H1 (cell line): ENCODE results near the gene LHCGR. TPM values are rescaled to one million over a fixed set of nuclear protein-coding genes. Genes with fewer than 3 reads are reported as not detected.

Experiments used
- CTCF ChIA-PET: fragments of 300-600 bp; sonication (Branson Sonifier 250); formaldehyde crosslinking; loops from one replicate; lab custom pipeline; 2021; ENCODE audit not compliant: partially characterized antibody; lab: Charles Lee
- POLR2A ChIA-PET: fragments of 300-600 bp; sonication (Branson Sonifier 250); formaldehyde crosslinking; loops from one replicate; lab custom pipeline; 2021; ENCODE audit warnings: inconsistent platforms; ENCODE audit not compliant: partially characterized antibody; lab: Charles Lee
- DNase-seq, 2 experiments: peaks; one replicate each; pipeline versions ENCODE4 v3.0.0 to v3.0.0-alpha.2; 2010 to 2022; ENCODE audit warnings: low spot score in 2 of 2, low read depth in 1 of 2, mixed read lengths in 1 of 2
- FAIRE-seq: peaks from 2 replicates; lab custom pipeline; 2011; peaks lifted over from hg19 to GRCh38; lab: Jason Lieb, UNC
- H2AFZ ChIP-seq: 2 replicates; pipeline ENCODE4 v1.8.1; 2012; ENCODE audit warnings: low read length, inconsistent platforms
- H2AK5ac ChIP-seq: 2 replicates; pipeline ENCODE4 v1.6.1; 2013; ENCODE audit warnings: low read depth, low read length
- H2BK120ac ChIP-seq: replicated peaks from 2 replicates; pipeline ENCODE3; 2013; ENCODE audit warnings: low read depth, low read length, inconsistent platforms
- H2BK12ac ChIP-seq: 2 replicates; pipeline ENCODE4 v1.6.1; 2013; ENCODE audit warnings: low read depth, low read length
- H2BK15ac ChIP-seq: 2 replicates; pipeline ENCODE4 v1.6.1; 2013; ENCODE audit warnings: low read length
- H2BK20ac ChIP-seq: 2 replicates; pipeline ENCODE4 v1.6.1; 2013; ENCODE audit warnings: low read length
- H2BK5ac ChIP-seq: 2 replicates; pipeline ENCODE4 v1.6.1; 2013; ENCODE audit warnings: low read depth, low read length
- H3K14ac ChIP-seq: 2 replicates; pipeline ENCODE4 v1.6.1; 2013; ENCODE audit warnings: inconsistent platforms; ENCODE audit not compliant: insufficient read length
- H3K18ac ChIP-seq: 2 replicates; pipeline ENCODE4 v1.6.1; 2013; ENCODE audit warnings: low read length; ENCODE audit errors: extremely low read depth
- H3K23ac ChIP-seq: 2 replicates; pipeline ENCODE4 v1.6.1; 2013; ENCODE audit warnings: inconsistent platforms; ENCODE audit not compliant: insufficient read length
- H3K23me2 ChIP-seq: 2 replicates; pipeline ENCODE4 v1.6.1; 2013; ENCODE audit warnings: low read depth, low read length
- H3K27ac ChIP-seq: 2 replicates; pipeline ENCODE4 v1.6.1; 2011; ENCODE audit warnings: low read depth, low read length, inconsistent platforms
- H3K27me3 ChIP-seq, 4 experiments: replicated peaks in 1 of 4; 1 replicate in 1 of 4; 2 replicates in 3 of 4; pipeline versions ENCODE4 v1.6.1 to v1.8.1; 2011 to 2013; ENCODE audit warnings: low read length in 3 of 4, mild to moderate bottlenecking in 3 of 4, inconsistent platforms in 2 of 4, mixed read lengths in 2 of 4, moderate library complexity in 1 of 4; ENCODE audit not compliant: control insufficient read depth in 3 of 4, insufficient read depth in 3 of 4; ENCODE audit errors: extremely low read depth in 1 of 4
- H3K36me3 ChIP-seq, 4 experiments: 2 replicates each; pipeline versions ENCODE4 v1.6.1 to v1.8.1; 2011 to 2013; ENCODE audit warnings: mild to moderate bottlenecking in 4 of 4, low read length in 3 of 4, moderate library complexity in 2 of 4, control low read depth in 1 of 4, inconsistent platforms in 1 of 4; ENCODE audit not compliant: insufficient read depth in 4 of 4, control insufficient read depth in 2 of 4
- H3K4ac ChIP-seq: replicated peaks from 2 replicates; pipeline ENCODE3; 2013; ENCODE audit warnings: low read length, low read depth, mixed read lengths, inconsistent platforms; ENCODE audit not compliant: insufficient read length
- H3K4me1 ChIP-seq, 4 experiments: replicated peaks in 1 of 4; 1 replicate in 1 of 4; 2 replicates in 3 of 4; pipeline versions ENCODE4 v1.6.1 to v1.8.1; 2011 to 2013; ENCODE audit warnings: low read length in 3 of 4, inconsistent platforms in 2 of 4, mixed read lengths in 1 of 4; ENCODE audit not compliant: insufficient read depth in 4 of 4, control insufficient read depth in 3 of 4
- H3K4me2 ChIP-seq, 2 experiments: 2 replicates each; pipeline versions ENCODE4 v1.6.1 to v1.8.1; 2011 to 2013; ENCODE audit warnings: low read depth in 2 of 2, low read length in 2 of 2, control low read depth in 1 of 2, inconsistent platforms in 1 of 2, mild to moderate bottlenecking in 1 of 2; ENCODE audit not compliant: insufficient read depth in 1 of 2
- H3K4me3 ChIP-seq, 4 experiments: fragments of 200-600, 300-600 bp in 1 of 4; sonication (generic), shearing (Covaris generic), sonication (Bioruptor Twin) in 1 of 4; 2 replicates each; pipeline versions ENCODE4 v1.5.1 to v1.8.1; 2011 to 2016; ENCODE audit warnings: low read length in 4 of 4, low read depth in 3 of 4, control low read depth in 2 of 4, inconsistent platforms in 2 of 4, mild to moderate bottlenecking in 2 of 4, mixed read lengths in 1 of 4, moderate library complexity in 1 of 4; ENCODE audit not compliant: insufficient read depth in 2 of 4; ENCODE audit errors: extremely low read depth in 1 of 4
- H3K56ac ChIP-seq: replicated peaks from 2 replicates; pipeline ENCODE3; 2013; ENCODE audit warnings: low read depth, mild to moderate bottlenecking, mixed read lengths, low read length, inconsistent platforms; ENCODE audit not compliant: insufficient read length
- H3K79me1 ChIP-seq: 2 replicates; pipeline ENCODE4 v1.6.1; 2013; ENCODE audit warnings: low read depth, low read length, control low read depth
- H3K79me2 ChIP-seq, 2 experiments: 2 replicates each; pipeline versions ENCODE4 v1.6.1 to v1.8.1; 2012 to 2013; ENCODE audit warnings: low read length in 2 of 2, mild to moderate bottlenecking in 2 of 2, inconsistent platforms in 1 of 2; ENCODE audit not compliant: insufficient read depth in 2 of 2, control insufficient read depth in 1 of 2
- H3K9ac ChIP-seq, 4 experiments: replicated peaks in 1 of 4; 1 replicate in 1 of 4; 2 replicates in 3 of 4; pipeline versions ENCODE4 v1.6.1 to v1.8.1; 2011 to 2013; ENCODE audit warnings: low read depth in 3 of 4, low read length in 3 of 4, control low read depth in 2 of 4, mild to moderate bottlenecking in 2 of 4, moderate library complexity in 2 of 4, inconsistent platforms in 1 of 4; ENCODE audit errors: extremely low read depth in 1 of 4
- H3K9me3 ChIP-seq, 2 experiments: 2 replicates each; pipeline versions ENCODE4 v1.6.1 to v1.8.1; 2012 to 2013; ENCODE audit warnings: mild to moderate bottlenecking in 2 of 2, moderate library complexity in 2 of 2, control low read depth in 1 of 2, inconsistent platforms in 1 of 2, low read depth in 1 of 2, low read length in 1 of 2, mixed read lengths in 1 of 2; ENCODE audit not compliant: insufficient read depth in 2 of 2
- H4K20me1 ChIP-seq, 2 experiments: replicated peaks in 1 of 2; 2 replicates each; pipeline versions ENCODE3 to v1.8.1; 2011 to 2013; ENCODE audit warnings: inconsistent platforms in 2 of 2, low read length in 2 of 2, mild to moderate bottlenecking in 1 of 2; ENCODE audit not compliant: insufficient read depth in 2 of 2, control insufficient read depth in 1 of 2
- H4K5ac ChIP-seq: 2 replicates; pipeline ENCODE4 v1.6.1; 2013; ENCODE audit warnings: low read length, low read depth, mixed read lengths, inconsistent platforms; ENCODE audit not compliant: insufficient read length
- H4K8ac ChIP-seq: 2 replicates; pipeline ENCODE4 v1.8.0; 2013; ENCODE audit warnings: mild to moderate bottlenecking, moderate library complexity, low read length, inconsistent platforms; ENCODE audit not compliant: insufficient read depth; ENCODE audit errors: extremely low read depth
- H4K91ac ChIP-seq: replicated peaks from 2 replicates; pipeline ENCODE3; 2013; ENCODE audit warnings: low read length, mixed read lengths, inconsistent platforms; ENCODE audit not compliant: insufficient read length
- BCL11A ChIP-seq, 2 experiments: IDR thresholded peaks; one replicate each; pipeline ENCODE4 v1.6.1; 2011; ENCODE audit warnings: low read depth in 2 of 2, low read length in 2 of 2, mild to moderate bottlenecking in 2 of 2
- CBX8 ChIP-seq: fragments of 300-800, 300-1000 bp; sonication (generic); IDR thresholded peaks from 2 replicates; pipeline ENCODE4 v1.7.1; 2016; ENCODE audit warnings: low read depth, low read length, borderline replicate concordance
- CEBPB ChIP-seq: IDR thresholded peaks from 2 replicates; pipeline ENCODE4 v1.6.1; 2012; ENCODE audit warnings: low read depth, low read length
- EGR1 ChIP-seq: IDR thresholded peaks from 2 replicates; pipeline ENCODE4 v1.6.1; 2011; ENCODE audit warnings: low read depth, low read length, borderline replicate concordance
- EZH2 ChIP-seq: fragments of 200-600 bp; sonication (generic); IDR thresholded peaks from 2 replicates; pipeline ENCODE4 v1.7.1; 2012; ENCODE audit warnings: low read depth, mild to moderate bottlenecking, moderate library complexity, low read length, inconsistent platforms; ENCODE audit not compliant: severe bottlenecking
- JUND ChIP-seq: IDR thresholded peaks from 2 replicates; pipeline ENCODE4 v1.6.1; 2011; ENCODE audit warnings: mild to moderate bottlenecking, improper control_type of control experiment, low read length
- KDM5A ChIP-seq: fragments of 200-600 bp; IDR thresholded peaks from 2 replicates; pipeline ENCODE4 v1.7.1; 2012; ENCODE audit warnings: mild to moderate bottlenecking, low read length, inconsistent platforms, mixed read lengths
- MAFK ChIP-seq: IDR thresholded peaks from 2 replicates; pipeline ENCODE4 v1.6.1; 2012; ENCODE audit warnings: low read depth, mild to moderate bottlenecking, improper control_type of control experiment, low read length
- PHF8 ChIP-seq: fragments of 200-600 bp; sonication (generic); conservative IDR thresholded peaks from 2 replicates; pipeline ENCODE4 v1.7.1; 2012; ENCODE audit warnings: low read depth, mild to moderate bottlenecking, inconsistent platforms, low read length, moderate library complexity
- RBBP5 ChIP-seq: IDR thresholded peaks from 2 replicates; pipeline ENCODE4 v1.7.1; 2012; ENCODE audit warnings: low read depth, mild to moderate bottlenecking, inconsistent platforms, low read length, moderate library complexity, borderline replicate concordance
- SP2 ChIP-seq: IDR thresholded peaks from 2 replicates; pipeline ENCODE4 v1.6.1; 2012; ENCODE audit warnings: mild to moderate bottlenecking, low read length, inconsistent platforms
- SP4 ChIP-seq: IDR thresholded peaks from 2 replicates; pipeline ENCODE4 v1.6.1; 2012; ENCODE audit warnings: low read length, inconsistent platforms
- TBP ChIP-seq: IDR thresholded peaks from 2 replicates; pipeline ENCODE4 v1.6.1; 2011; ENCODE audit warnings: low read depth, low read length, improper control_type of control experiment
- WGBS, 2 experiments: shearing (Covaris generic) in 1 of 2; methylation state at CpG; one replicate each; pipeline versions ENCODE4 v1.1.6 to v1.1.7; 2013 to 2015; ENCODE audit warnings: low lambda C conversion rate in 2 of 2, mixed read lengths in 2 of 2, inconsistent platforms in 1 of 2, low coverage in 1 of 2, missing lambda C conversion rate in 1 of 2; ENCODE audit not compliant: insufficient replicate concordance in 2 of 2, insufficient coverage in 1 of 2, insufficient read length in 1 of 2; ENCODE audit errors: extremely low coverage in 1 of 2, missing lambda C conversion rate in 1 of 2; 5-methylcytosine and 5-hydroxymethylcytosine counted together
- polyA plus RNA-seq, 7 experiments: library from polyadenylated mRNA; depleted of rRNA in 3 of 7; stranded (reverse) in 5 of 7; unstranded in 2 of 7; fragments of >200 nt in 5 of 7; fragments of 200-250 nt in 2 of 7; gene quantifications; 1 replicate in 5 of 7; 2 replicates in 1 of 7; 4 replicates in 1 of 7; pipeline versions ENCODE4 v1.2.1 to v1.2.3, GENCODE V29; 2011 to 2013; ENCODE audit warnings: missing spikeins in 2 of 7, mixed read lengths in 2 of 7
- total RNA-seq: library from RNA; stranded (reverse); fragmentation: NEBNext Ultra II Directional; extraction: Animal tissue kit (Norgen Biotek cat#: 25700); gene quantifications from 2 replicates; pipeline ENCODE4 v1.2.1, GENCODE V29; 2021

LHCGR gene
- total and polyA plus RNA-seq, 2 of the 8 experiments (the other 6 are each of a cell fraction or from before 2014, with no cell fraction given): 0.30 to 0.73 TPM

- no peaks in the 10 kb centered on the region for H3K79me2 ChIP-seq
- peaks cover 2 to 7% (median 5%) of the 10 kb centered on the region in 4 experiments; a peak in 6 of 7 replicates for H3K4me1 ChIP-seq
- no peak overlapping the region for H3K27ac ChIP-seq
These were observed 27.2 kb downstream of the LHCGR start for GRCh38 chr2:48728295-48728694.

More at GRCh38 chr2:48728295-48728694, 27.2 kb downstream of the LHCGR start:
- no peak overlapping the region for H3K4me3 ChIP-seq
- no peaks in the 10 kb centered on the region for H3K9me3 ChIP-seq
- WGBS, 2 experiments: 89% methylated on average over 2 of the region's 2 CpGs; no CpG with 5 or more reads in 1 of the 2 experiments
- H2AFZ ChIP-seq: no peak overlapping the region
- H4K5ac ChIP-seq: no peak overlapping the region
- H3K79me1 ChIP-seq: no peaks in the 10 kb centered on the region
- no peak overlapping the region for H3K14ac ChIP-seq
- H3K9ac ChIP-seq: no peak overlapping the region
- H3K27me3 ChIP-seq: no peaks in the 10 kb centered on the region
- FAIRE-seq: no peak
- H3K23ac ChIP-seq: no peak overlapping the region
- no peak overlapping the region for H3K18ac ChIP-seq
- H4K8ac ChIP-seq: no peak overlapping the region
- H2BK20ac ChIP-seq: no peak overlapping the region
- TF ChIP-seq CBX8 (no peak), EZH2 (no peak), BCL11A (IDR thresholded peaks at IDR 0.05; ENCODE audit: low read depth in 2 of 2, low read length in 2 of 2) (no peak), SP2 (no peak), SP4 (no peak), KDM5A (no peak), CEBPB (no peak), JUND (no peak), MAFK (no peak), RBBP5 (no peak), TBP (no peak), PHF8 (no peak), EGR1 (no peak)
- no peak for DNase-seq
- H4K91ac ChIP-seq: no peak overlapping the region
- no peaks in the 10 kb centered on the region for H4K20me1 ChIP-seq
- ChIA-PET CTCF (interaction anchor here (0.7 to 3.3 kb wide), 16 partner anchors 8 to 217 kb away, joined by 3 to 16 read pairs (median 4); no protein-coding TSS in a partner anchor), POLR2A (no interaction called here)
- H2BK15ac ChIP-seq: no peak overlapping the region
- no peak overlapping the region for H3K4ac ChIP-seq
- H3K23me2 ChIP-seq: no peaks in the 10 kb centered on the region
- no peak overlapping the region for H3K56ac ChIP-seq
- no peak overlapping the region for H2BK12ac ChIP-seq
- H3K36me3 ChIP-seq: no peaks in the 10 kb centered on the region; a peak in 1 of 8 replicates
- H2AK5ac ChIP-seq: no peak overlapping the region
- H2BK5ac ChIP-seq: no peak overlapping the region
- no peak overlapping the region for H3K4me2 ChIP-seq
- no peak overlapping the region for H2BK120ac ChIP-seq
